Thymus (tissue), 11 donors: ENCODE results near the gene PCYT1B. TPM values are rescaled to one million over a fixed set of nuclear protein-coding genes. Genes with fewer than 3 reads are reported as not detected.
"Not testable (repeated sequence)": the region's sequence is repeated elsewhere in the genome, so short reads cannot be mapped to it uniquely, and the experiment has no call there.

Experiments
- DNase-seq, 9 donors: peaks; one replicate each; pipeline ENCODE4 v3.0.0-alpha.2; 2013; ENCODE audit warnings: low spot score in 9 of 9, low read depth in 6 of 9, missing footprints in 1 of 9
- H3K27ac ChIP-seq, 2 donors: one replicate each; pipeline ENCODE4 v1.5.1; 2013; ENCODE audit warnings: control low read depth in 1 of 2, low read depth in 1 of 2, low read length in 1 of 2, mild to moderate bottlenecking in 1 of 2, moderate library complexity in 1 of 2
- H3K27me3 ChIP-seq, 2 donors: one replicate each; pipeline ENCODE4 v1.5.1; 2013; ENCODE audit warnings: low read length in 1 of 2; ENCODE audit not compliant: control insufficient read depth in 2 of 2, insufficient read depth in 1 of 2
- H3K36me3 ChIP-seq, 2 donors: one replicate each; pipeline ENCODE4 v1.5.1; 2013; ENCODE audit warnings: low read length in 1 of 2, mild to moderate bottlenecking in 1 of 2, moderate library complexity in 1 of 2; ENCODE audit not compliant: control insufficient read depth in 2 of 2, insufficient read depth in 2 of 2
- H3K4me1 ChIP-seq, 2 donors: one replicate each; pipeline ENCODE4 v1.5.1; 2013; ENCODE audit warnings: low read length in 2 of 2; ENCODE audit not compliant: control insufficient read depth in 2 of 2, insufficient read depth in 2 of 2
- H3K4me3 ChIP-seq, 2 donors: one replicate each; pipeline ENCODE4 v1.5.1; 2013; ENCODE audit warnings: low read length in 2 of 2, control low read depth in 1 of 2, mild to moderate bottlenecking in 1 of 2
- H3K9me3 ChIP-seq, 2 donors: one replicate each; pipeline ENCODE4 v1.5.1; 2013; ENCODE audit warnings: low read length in 1 of 2, mild to moderate bottlenecking in 1 of 2; ENCODE audit not compliant: control insufficient read depth in 2 of 2, insufficient read depth in 1 of 2
- WGBS: extraction: QIAGEN DNeasy Blood & Tissue Kit; methylation state at CpG from one replicate; pipeline ENCODE4 v1.1.7; 2013; 5-methylcytosine and 5-hydroxymethylcytosine counted together
- polyA plus RNA-seq: library from polyadenylated mRNA; stranded (reverse); fragments of 200-250 nt; gene quantifications from one replicate; pipeline ENCODE4 v1.2.3, GENCODE V29; 2013
- total RNA-seq: library from RNA; stranded (reverse); fragments of 120-200 nt; gene quantifications from one replicate; pipeline ENCODE4 v1.2.4, GENCODE V29; 2013
- donor health status: healthy.

PCYT1B gene
- total and polyA plus RNA-seq, 2 donors = 0.37 to 0.38 TPM

DNA sequence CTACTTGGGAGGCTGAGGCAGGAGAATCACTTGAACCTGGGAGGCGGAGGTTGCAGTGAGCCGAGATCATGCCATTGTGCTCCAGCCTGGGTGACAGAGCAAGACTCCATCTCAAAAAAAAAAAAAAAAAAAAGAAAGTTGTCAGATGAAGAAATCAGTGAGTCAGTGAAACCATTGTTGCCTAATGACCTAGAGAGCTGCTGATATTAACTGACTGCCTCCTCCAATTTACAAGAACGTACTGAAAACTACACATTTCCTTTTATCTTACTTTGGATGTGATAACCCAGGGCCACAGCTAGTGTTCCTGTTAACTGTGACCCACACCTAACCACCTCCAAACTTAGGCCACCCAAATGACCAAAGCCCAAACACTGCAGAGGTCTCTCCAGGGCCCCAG is 41.2 kb downstream of the PCYT1B start:
- DNase-seq, H3K27me3 ChIP-seq, H3K4me3 ChIP-seq, H3K36me3 ChIP-seq, H3K9me3 ChIP-seq, H3K4me1 ChIP-seq, H3K27ac ChIP-seq: not testable (repeated sequence)
- 94% methylated on average over 3 of the region's 3 CpGs for WGBS

DNA sequence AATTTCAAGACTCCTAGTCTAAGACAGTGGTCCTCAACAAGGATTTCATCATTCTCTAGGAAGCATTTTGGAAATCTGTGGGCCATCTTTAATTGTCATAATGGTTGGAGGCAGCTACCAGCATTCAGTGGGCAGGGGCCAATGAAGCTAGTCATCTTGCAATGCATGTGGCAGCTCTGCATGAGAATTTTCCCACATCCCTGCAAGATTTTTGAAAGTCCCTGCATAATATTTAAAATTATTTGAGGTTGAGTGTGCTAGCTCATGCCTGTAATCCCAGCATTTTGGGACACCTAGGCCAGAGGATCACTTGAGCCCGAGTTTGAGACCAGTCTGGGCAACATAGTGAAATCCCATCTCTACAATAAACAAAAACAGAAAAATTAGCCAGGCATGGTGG is 44.0 kb downstream of the PCYT1B start:
- no peaks in the 10 kb centered on the region for H3K27me3 ChIP-seq
- H3K36me3 ChIP-seq = no peaks in the 10 kb centered on the region
- no peaks in the 10 kb centered on the region for H3K4me1 ChIP-seq
- DNase-seq = no peak
- H3K27ac ChIP-seq = no peak overlapping the region
- H3K9me3 ChIP-seq = no peaks in the 10 kb centered on the region
- no peak overlapping the region for H3K4me3 ChIP-seq
- WGBS = 86% methylated on average over 1 of the region's 1 CpG

DNA sequence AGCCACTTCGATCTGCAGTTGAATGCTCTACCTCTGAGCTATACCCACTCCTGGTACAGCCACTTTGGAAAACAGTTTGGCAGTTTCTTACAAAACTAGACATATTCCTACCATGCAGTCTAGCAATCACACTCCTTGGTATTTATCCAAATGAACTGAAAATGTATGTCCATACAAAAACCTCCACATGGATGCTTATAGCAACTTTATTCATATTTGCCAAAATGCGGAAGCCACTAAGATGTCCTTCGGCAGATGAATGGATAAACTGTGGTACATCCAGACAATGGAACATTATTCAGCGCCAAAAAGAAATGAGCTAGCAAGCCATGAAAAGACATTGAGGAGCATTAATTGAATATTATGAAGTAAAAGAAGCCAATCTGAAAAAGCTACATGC is 45.3 kb downstream of the PCYT1B start:
- Histone ChIP-seq H3K27ac (no peak overlapping the region), H3K4me1 (no peaks in the 10 kb centered on the region), H3K4me3 (no peak overlapping the region), H3K27me3 (no peaks in the 10 kb centered on the region), H3K9me3 (no peaks in the 10 kb centered on the region), H3K36me3 (no peaks in the 10 kb centered on the region)
- DNase-seq = no peak
- WGBS = over 99% methylated on average over 4 of the region's 4 CpGs

DNA sequence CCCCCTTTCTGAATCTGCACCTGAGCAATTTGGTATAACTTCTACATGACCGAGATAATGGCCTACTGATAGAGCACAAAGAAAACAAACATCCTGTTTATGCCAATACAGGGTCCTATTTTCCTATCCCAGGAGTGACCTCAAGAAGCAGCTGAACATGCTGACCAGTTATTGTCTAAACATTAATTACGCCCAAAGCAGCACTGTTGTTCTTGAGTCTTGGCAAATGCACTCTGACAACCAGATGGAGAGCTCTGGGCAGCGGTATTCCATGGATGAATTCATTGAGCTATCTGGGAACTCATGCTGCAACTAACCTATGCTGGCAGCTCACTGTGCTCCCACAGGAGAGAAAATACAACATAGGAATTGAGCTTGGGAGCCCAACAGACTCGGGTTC is 52.6 kb downstream of the PCYT1B start:
- 97% methylated on average over 4 of the region's 4 CpGs for WGBS
- no peak for DNase-seq
- H3K4me1 ChIP-seq = no peaks in the 10 kb centered on the region
- H3K27ac ChIP-seq = no peak overlapping the region
- H3K9me3 ChIP-seq = no peaks in the 10 kb centered on the region
- no peaks in the 10 kb centered on the region for H3K36me3 ChIP-seq
- H3K4me3 ChIP-seq = no peak overlapping the region
- no peaks in the 10 kb centered on the region for H3K27me3 ChIP-seq

DNA sequence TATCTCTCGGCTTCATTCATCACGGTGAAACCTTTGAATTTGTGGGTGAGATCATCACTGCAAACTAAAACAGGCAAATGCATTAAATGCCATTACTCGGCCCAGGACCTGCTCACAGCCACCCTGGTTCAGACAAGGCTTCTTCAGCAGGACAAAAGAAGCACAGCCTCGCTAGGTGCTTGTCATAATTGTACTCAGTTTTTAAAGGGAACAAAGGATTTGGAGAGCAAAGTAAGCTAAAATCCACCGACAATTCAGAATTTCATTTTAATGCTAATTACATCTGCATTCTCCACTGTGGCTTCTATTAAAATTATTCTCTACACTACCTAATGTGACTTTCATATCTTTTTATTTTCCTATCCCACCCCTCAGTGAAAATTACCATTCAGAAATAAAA is 57.0 kb downstream of the PCYT1B start:
- H3K27me3 ChIP-seq = no peaks in the 10 kb centered on the region
- H3K4me3 ChIP-seq = no peak overlapping the region
- H3K27ac ChIP-seq = no peak overlapping the region
- H3K9me3 ChIP-seq = no peaks in the 10 kb centered on the region
- H3K4me1 ChIP-seq = no peaks in the 10 kb centered on the region
- DNase-seq = no peak
- no peaks in the 10 kb centered on the region for H3K36me3 ChIP-seq
- 99% methylated on average over 5 of the region's 5 CpGs for WGBS

DNA sequence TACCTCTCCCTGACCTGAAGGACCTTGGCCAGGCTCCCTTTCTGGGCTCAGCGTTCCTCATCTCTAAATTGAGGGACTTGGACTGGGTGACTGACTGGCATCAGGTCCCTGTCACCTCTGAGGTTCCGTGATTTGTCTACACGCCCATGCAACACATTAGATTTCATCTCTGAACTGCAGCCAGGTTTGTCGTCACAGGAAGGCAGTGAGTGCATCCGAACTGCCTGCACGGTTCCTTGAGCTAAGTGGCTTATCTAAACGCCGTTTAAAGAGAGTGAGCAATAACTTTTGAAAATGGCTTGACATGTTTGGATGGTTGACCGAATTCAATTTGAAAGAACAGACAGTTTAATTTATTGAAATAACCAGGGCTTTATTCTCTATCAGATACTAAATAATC is 70.1 kb downstream of the PCYT1B start:
- Histone ChIP-seq H3K9me3 (no peaks in the 10 kb centered on the region), H3K36me3 (no peaks in the 10 kb centered on the region), H3K4me3 (no peak overlapping the region), H3K27me3 (no peaks in the 10 kb centered on the region), H3K4me1 (no peaks in the 10 kb centered on the region), H3K27ac (no peak overlapping the region)
- WGBS = 93% methylated on average over 9 of the region's 9 CpGs
- no peak for DNase-seq

DNA sequence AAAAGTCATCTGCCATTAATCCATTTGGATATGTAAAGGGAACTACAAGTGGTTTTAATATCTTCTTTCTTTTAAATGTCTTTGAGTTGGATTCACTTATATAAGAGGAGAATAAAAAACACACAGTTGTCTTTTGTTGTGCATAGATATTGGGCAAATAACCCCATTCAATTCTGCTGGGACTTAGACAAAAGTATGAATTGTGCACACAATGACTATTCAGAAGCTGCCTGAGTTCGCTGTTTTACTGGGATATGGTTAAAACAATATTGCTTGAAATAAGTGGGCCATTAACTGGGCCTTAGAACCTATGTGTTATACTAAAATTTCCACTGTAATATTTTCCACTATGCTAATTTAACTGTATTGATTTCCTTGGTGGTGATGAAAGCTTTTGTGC is 71.7 kb downstream of the PCYT1B start:
- Histone ChIP-seq H3K27me3 (no peaks in the 10 kb centered on the region), H3K4me1 (no peaks in the 10 kb centered on the region), H3K4me3 (no peak overlapping the region), H3K9me3 (no peaks in the 10 kb centered on the region), H3K27ac (no peak overlapping the region), H3K36me3 (no peaks in the 10 kb centered on the region)
- no peak for DNase-seq
- 100% methylated on average over 1 of the region's 1 CpG for WGBS

DNA sequence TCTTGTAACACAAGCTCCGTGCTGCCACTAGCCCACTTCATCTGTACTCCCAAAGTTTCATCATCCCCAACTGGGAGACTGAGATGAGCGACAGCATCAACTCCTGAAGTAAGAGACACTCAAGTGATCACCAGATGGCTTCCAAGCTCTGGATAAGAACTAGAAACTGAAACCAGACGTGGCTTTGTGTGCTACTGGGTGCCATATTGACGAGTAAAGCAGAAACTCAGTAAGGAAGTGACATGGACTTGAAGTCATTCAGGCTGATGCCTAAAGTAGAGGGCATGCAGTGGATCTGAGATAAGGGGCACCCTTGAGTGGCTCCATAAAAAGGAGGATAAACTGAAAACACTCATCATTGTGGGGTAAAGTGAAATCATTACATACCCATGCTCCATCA is 72.4 kb downstream of the PCYT1B start:
- no peak for DNase-seq
- no peaks in the 10 kb centered on the region for H3K27me3 ChIP-seq
- WGBS = 93% methylated on average over 4 of the region's 4 CpGs

DNA sequence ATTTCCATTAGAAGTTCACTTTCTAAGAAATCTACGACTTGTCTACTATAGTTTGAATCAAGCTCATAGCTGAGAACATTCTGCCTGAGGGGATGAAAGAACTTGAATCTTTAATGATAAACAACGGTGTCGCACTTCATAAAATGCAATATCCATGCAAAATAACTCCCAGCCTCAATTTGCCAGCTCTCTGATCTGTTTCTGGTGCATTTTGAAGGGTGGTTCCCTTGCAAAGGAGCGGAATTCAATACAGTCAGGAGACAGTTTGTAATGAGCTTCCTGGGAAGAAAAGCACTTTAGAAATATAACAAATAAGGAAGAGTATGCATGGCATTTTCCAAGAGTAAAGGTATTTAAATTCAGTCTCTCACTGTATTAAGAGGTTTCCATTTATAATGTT is 80.0 kb downstream of the PCYT1B start:
- no peak overlapping the region for H3K4me3 ChIP-seq
- no peaks in the 10 kb centered on the region for H3K36me3 ChIP-seq
- H3K4me1 ChIP-seq = no peaks in the 10 kb centered on the region
- no peaks in the 10 kb centered on the region for H3K27me3 ChIP-seq
- WGBS = 98% methylated on average over 4 of the region's 4 CpGs
- no peak for DNase-seq
- no peaks in the 10 kb centered on the region for H3K9me3 ChIP-seq
- no peak overlapping the region for H3K27ac ChIP-seq

More for the DNA sequence above, 72.4 kb downstream of the PCYT1B start:
- Histone ChIP-seq H3K9me3 (no peaks in the 10 kb centered on the region), H3K27ac (no peak overlapping the region), H3K36me3 (no peaks in the 10 kb centered on the region), H3K4me1 (no peaks in the 10 kb centered on the region), H3K4me3 (no peak overlapping the region)

DNA sequence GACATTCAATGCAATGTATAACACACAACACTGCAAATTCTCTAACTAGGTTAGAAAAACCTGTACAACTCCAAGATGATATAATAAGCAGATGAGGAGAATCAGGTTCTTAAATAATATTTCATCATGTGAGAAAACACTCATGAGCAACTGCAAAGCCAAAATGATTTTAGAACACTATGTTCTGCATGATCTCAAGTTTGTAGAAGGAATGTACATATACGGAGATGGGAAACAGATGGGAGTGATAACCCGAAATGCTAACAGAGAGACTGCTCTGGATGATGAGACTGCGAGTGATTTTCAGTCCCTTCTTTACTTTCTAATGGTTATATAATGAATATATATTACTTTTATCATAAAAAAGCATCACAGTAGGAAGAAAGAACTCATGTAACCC is 80.9 kb downstream of the PCYT1B start:
- Histone ChIP-seq H3K27ac (no peak overlapping the region), H3K27me3 (no peaks in the 10 kb centered on the region), H3K4me1 (no peaks in the 10 kb centered on the region), H3K4me3 (no peak overlapping the region), H3K9me3 (no peaks in the 10 kb centered on the region), H3K36me3 (no peaks in the 10 kb centered on the region)
- WGBS = 94% methylated on average over 3 of the region's 3 CpGs
- DNase-seq = no peak
